ENCODE measurements around the gene KIF6.

Gene KIF6

DNA sequence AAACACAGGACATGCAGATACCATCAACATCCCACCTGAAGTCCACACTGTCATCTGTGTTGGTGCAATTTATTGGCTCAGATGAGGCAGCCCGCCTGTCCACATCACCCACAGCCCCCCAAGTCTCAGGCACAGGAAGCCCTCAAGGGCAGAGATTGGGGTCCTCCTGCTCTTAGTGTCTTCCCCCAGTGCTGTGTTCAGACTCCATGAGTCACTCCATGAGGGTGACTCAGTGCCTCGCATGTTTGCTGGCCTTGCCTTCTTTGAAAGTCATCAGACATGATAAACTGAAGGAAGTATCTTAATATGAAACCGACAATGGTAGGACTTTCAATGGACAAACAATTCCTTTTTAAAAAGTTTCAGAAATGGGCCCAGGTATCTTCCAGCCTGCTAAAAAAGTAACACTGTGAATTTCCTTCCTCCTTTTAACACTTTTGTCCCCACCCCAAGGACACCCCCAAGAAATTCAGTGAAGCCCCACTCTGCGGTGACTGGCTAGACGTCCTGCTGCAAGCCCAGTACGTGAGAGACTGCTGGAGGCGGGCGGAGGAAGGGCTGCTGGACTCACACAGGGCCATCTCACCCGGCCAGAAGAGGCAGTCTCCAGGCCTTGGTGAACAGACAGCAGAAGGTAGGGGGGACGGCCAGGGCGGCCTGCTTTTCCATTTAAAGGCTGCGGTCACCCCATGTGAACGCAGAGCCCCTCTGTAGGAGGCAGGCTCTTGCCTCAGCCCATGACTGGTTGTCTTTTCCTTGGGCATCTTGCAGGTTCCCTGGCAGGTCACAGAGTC, 359.7 kb downstream of the KIF6 start:
- no peak for DNase-seq (ENCODE audit: low spot score in 2 of 2)
- Mint-ChIP-seq H3K27ac (no peak overlapping the region), H3K4me3 (no peak overlapping the region)

DNA sequence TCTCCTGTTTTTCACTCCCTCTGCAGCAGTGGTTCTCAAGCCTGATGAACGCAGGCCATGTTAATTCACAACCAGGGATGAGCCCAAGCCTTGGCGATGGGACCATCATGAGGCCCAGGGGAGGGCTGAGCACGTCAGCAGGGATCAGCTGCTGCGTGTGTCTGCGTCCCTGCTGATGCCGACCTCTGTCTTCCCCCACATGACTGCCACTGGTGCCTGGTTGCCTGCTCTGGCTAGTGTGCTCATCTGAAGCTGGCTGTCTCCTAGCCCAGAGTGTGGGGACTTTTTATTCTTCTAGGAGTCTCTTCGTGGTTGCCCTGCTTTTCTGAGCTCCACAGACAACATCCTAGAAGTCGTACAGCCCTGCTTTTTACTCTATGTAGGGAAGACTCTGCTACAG, 361.9 kb downstream of the KIF6 start:
- Mint-ChIP-seq H3K4me1 (peaks cover 7% of the 10 kb centered on the region), H3K36me3 (no peaks in the 10 kb centered on the region), H3K4me3 (no peak overlapping the region), H3K27ac (no peak overlapping the region), H3K27me3 (peaks cover 6% of the 10 kb centered on the region), H3K9me3 (no peaks in the 10 kb centered on the region)
- ATAC-seq (ENCODE audit: low read depth) (no peak), DNase-seq (ENCODE audit: low spot score in 2 of 2) (no peak)

More for the DNA sequence above, 359.7 kb downstream of the KIF6 start:
- peaks cover 12% of the 10 kb centered on the region for H3K27me3 Mint-ChIP-seq
- no peaks in the 10 kb centered on the region for H3K9me3 Mint-ChIP-seq
- H3K4me1 Mint-ChIP-seq: peaks cover 7% of the 10 kb centered on the region
- no peak for ATAC-seq (ENCODE audit: low read depth)
- H3K36me3 Mint-ChIP-seq: no peaks in the 10 kb centered on the region

DNA sequence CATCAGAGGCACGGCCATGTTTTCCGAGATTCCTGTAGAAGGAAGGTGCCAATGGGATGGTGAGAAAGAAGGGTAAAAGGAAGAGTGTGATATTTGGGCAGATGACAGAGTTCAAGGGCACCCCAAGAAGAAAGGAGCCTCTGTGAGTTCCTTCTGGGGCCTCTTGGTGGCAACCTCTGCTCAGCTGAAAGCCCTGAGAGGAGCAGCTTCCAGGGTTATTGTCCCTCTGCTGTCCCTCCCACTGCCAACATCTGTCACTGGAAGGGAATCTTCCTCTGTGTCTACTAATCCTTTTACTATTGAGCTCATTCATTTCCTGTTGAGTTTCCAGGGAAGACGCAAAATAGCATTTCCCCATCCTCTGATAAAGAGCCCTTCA, 362.7 kb downstream of the KIF6 start:
- no peaks in the 10 kb centered on the region for H3K9me3 Mint-ChIP-seq
- ATAC-seq (ENCODE audit: low read depth) (no peak), DNase-seq (ENCODE audit: low spot score in 2 of 2) (no peak)
- peaks cover 6% of the 10 kb centered on the region for H3K27me3 Mint-ChIP-seq
- peaks cover 7% of the 10 kb centered on the region for H3K4me1 Mint-ChIP-seq
- H3K4me3 Mint-ChIP-seq: no peak overlapping the region
- no peak overlapping the region for H3K27ac Mint-ChIP-seq
- H3K36me3 Mint-ChIP-seq: no peaks in the 10 kb centered on the region

DNA sequence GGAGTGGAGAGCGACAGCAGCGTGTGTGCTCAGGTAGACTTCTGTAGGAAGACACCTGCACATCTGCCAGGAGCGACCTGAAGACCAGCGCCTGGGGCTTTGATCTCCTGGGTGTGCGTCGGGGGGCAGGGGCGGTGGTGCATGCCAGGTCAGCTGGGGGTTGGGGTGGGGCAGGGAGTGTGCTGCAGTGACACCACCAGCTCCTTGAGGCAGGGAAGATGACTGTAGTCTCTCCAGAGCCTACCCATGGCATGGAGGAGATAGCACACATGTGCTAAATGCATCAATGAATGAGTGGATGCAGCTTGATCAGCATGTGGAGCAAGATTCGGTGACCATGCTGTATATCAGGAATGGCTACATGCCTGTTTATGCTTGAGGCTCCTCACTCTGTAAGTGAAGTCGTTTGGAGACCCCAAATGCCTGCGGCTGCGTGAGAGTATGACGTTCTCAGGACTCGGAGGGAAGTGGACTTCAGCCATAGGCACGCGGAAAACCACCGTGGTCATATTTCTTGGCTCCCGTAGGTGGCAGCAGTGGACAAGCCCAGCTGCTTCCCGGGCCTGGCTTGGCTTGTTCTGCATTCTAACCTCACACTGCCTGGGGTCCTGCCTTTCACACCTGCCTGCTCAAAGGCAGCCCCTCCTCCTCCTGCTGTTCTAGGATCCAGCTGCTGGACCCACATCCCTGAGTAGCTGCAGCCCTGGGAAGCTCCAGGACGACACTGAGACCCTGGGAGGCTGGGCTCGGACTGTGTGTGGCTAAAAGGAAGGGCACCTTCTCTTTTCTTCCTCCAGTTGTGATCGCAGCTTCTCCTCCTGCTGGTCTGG, 363.3 kb downstream of the KIF6 start:
- H3K4me3 Mint-ChIP-seq: no peak overlapping the region
- H3K4me1 Mint-ChIP-seq: peaks cover 7% of the 10 kb centered on the region
- no peaks in the 10 kb centered on the region for H3K9me3 Mint-ChIP-seq
- ATAC-seq (ENCODE audit: low read depth): peak; percentile 76
- H3K36me3 Mint-ChIP-seq: no peaks in the 10 kb centered on the region
- no peak overlapping the region for H3K27ac Mint-ChIP-seq
- peak; percentile 37 to 59 for DNase-seq (ENCODE audit: low spot score in 2 of 2)
- peaks cover 10% of the 10 kb centered on the region for H3K27me3 Mint-ChIP-seq

DNA sequence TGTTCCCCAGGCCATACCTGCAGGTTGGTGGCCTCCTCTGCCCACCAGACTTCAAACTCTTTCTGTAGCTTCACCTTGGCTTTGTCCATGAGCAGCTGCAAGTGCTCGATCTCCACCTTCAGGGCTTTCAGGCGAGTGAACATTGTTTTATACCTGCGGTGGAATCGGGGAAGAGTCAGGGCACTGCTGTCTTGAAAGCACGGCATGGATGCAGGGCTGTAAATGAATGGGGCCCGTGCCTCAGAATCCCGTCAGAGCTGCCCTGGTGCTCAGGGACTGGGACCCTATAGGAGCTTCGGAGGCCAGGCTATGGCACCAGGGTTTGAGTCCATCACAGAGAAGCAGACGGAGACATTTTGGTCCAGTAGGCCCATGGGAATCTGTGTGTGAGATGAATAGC, 364.8 kb downstream of the KIF6 start:
- Mint-ChIP-seq H3K27ac (no peak overlapping the region), H3K4me1 (peaks cover 4% of the 10 kb centered on the region), H3K9me3 (no peaks in the 10 kb centered on the region), H3K27me3 (peaks cover 7% of the 10 kb centered on the region), H3K36me3 (no peaks in the 10 kb centered on the region), H3K4me3 (no peak overlapping the region)
- DNase-seq (ENCODE audit: low spot score in 2 of 2) (no peak), ATAC-seq (ENCODE audit: low read depth) (no peak)

DNA sequence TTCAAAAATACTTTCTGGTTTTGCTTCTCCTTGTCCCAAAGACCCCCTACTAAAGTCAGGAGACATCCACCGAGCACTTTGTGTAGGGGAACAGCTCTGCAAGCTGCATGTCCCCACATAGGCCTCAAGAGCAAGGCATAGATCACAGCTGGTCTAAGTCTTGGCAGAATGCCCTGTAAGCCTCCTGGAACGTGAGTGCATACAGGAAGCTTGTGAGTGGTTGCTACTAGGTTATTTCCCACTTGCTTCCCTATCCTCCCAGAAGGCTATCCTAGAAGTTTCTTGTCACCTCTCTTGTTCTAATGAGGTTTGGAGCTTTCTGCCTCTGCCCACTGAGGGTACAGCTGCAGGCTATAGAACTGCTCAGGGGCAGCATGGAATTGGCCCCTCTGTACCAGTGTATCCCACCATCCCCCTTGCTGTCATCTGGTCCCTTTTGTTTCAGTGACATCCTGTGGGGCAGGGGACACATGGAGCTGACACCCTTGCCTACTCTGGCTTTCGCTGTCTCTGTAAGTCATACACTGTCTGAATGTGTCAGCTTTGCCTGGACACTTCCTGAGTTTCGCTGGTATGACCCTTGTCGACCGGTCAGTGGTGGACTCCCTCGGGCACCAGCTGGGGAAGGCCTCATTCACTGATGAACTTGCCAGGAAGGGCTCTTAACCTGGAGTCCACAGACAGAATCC, 367.1 kb downstream of the KIF6 start:
- no peak for DNase-seq (ENCODE audit: low spot score in 2 of 2)
- Mint-ChIP-seq H3K4me1 (peaks cover 4% of the 10 kb centered on the region), H3K36me3 (no peaks in the 10 kb centered on the region), H3K9me3 (no peaks in the 10 kb centered on the region), H3K27ac (no peak overlapping the region), H3K4me3 (no peak overlapping the region), H3K27me3 (peaks cover 5% of the 10 kb centered on the region)
- ATAC-seq (ENCODE audit: low read depth): no peak

DNA sequence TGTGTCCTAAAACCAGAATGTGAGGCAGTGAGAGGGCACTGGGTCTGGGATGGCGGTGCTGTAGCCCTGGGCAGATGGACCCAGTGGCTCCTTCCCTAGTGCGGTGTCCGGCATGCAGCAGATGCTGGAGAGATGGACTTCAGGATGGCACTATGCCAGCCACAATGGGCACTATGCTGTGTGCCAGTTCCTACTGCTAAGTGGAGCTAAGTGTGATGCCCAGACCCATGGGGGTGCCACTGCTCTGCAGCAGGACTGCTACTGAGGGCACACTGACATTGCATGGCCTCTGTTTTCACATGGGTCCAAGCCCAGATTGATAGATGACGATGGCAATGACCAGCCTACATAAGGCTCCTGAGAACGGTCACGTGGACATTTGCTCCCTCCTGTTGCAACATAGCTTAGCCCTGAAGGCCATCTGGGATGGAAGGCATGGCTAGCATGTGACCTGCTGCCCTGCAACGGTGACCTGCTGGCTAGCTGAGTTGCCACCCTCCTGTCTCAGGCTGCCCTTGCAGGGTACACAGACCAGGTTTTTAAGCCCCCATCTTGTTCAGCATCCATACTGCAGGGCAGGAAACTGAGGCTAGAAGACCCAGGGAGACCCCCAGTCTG, 371.4 kb downstream of the KIF6 start:
- Mint-ChIP-seq H3K4me3 (no peak overlapping the region), H3K4me1 (no peaks in the 10 kb centered on the region), H3K27ac (no peak overlapping the region), H3K27me3 (peaks cover 6% of the 10 kb centered on the region), H3K9me3 (no peaks in the 10 kb centered on the region), H3K36me3 (no peaks in the 10 kb centered on the region)
- no peak for DNase-seq (ENCODE audit: low spot score in 2 of 2)
- ATAC-seq (ENCODE audit: low read depth): no peak

DNA sequence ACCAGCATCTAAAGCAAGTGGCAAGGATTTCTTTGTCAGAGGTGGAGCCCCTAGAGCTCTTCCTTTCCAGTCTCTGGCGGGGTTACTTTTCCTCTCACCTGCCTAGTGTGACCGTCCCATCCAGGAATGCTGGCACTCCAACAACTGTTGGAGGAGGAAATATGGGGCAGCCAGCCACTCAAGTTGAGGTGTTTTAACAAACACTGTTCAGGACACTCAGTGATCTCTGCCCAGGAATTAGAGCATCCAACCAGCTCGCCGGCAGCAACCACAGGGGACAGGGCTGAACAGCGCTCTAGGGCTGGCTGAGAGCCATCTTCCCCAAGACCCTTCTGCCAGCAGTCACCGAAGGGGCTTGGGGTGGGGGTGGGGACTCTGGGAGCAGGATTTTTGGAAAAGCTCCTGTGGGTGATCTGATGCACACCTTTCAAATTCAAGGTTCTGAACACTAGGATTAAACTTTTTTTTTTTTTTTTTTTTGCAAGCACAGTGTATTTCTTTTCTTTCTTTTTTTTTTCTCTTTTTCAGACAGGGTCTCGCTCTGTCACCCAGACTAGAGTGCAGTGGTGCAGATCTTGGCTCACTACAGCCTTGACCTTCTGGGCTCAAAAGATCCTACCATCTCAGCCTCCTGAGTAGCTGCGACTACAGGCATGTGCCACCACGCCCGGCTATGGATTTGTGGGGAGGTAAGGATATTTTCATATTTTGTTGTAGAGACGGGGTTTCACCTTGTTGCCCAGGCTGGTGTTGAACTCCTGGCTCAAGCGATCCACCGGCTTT, 374.3 kb downstream of the KIF6 start:
- no peaks in the 10 kb centered on the region for H3K4me1 Mint-ChIP-seq

DNA sequence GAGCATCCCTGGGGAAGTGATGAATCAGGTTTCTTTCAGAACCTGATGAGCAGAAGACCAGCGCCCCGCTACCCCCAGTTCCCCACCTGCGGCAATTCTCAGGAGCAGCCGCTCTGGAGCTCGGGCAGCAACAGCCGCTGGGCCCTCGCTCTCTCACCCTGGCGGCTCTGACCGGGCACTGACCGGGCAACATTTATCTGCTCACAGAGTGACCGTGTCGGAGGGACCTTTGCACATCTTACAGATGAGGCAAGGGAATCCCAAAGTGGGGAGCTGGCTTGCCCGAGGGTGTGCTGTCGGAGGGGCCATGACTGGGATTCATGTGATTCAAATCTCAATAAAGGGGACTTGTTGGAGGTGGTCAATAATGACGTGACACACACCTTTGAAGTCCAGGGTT, 376.5 kb downstream of the KIF6 start:
- no peak for ATAC-seq (ENCODE audit: low read depth)

More for the DNA sequence above, 374.3 kb downstream of the KIF6 start:
- no peak for DNase-seq (ENCODE audit: low spot score in 2 of 2)
- H3K4me3 Mint-ChIP-seq: no peak overlapping the region
- no peaks in the 10 kb centered on the region for H3K9me3 Mint-ChIP-seq
- peaks cover 2% of the 10 kb centered on the region for H3K27me3 Mint-ChIP-seq
- no peak for ATAC-seq (ENCODE audit: low read depth)
- H3K27ac Mint-ChIP-seq: no peak overlapping the region
- H3K36me3 Mint-ChIP-seq: no peaks in the 10 kb centered on the region

DNA sequence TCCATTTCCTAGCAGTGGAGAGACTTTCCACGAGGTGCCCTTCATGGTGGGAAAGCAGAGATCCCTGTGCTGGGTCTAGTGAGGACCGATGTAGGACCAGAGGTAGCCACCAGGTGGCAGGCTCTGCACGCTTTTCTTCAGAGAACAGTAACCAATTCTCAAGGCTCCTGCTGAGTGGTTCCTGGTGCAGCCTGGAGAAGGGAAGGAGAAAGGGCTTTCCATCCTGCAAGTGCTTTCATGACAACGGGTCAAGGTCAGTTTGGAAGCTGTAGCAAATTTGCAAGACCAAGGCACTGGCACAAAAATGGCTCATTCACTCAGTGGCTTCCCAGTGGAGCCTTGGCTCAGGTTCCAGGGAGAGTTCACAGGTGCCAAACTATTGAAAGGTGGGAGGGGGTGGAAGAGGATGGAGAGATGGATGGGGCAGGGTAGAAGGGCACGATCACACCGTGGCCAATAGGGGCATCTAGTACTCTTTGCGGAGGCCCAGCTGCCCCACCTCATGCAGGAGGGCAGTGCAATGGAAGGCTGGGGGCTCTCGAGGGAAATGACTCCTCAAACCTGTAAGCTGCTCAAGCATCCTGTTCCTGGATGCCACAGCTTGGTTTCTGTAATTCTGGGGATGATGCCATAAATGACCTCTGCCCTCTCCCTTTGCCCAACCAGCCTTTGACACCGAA, 377.2 kb downstream of the KIF6 start:
- H3K4me3 Mint-ChIP-seq: no peak overlapping the region
- H3K9me3 Mint-ChIP-seq: peaks cover 2% of the 10 kb centered on the region
- peaks cover 2% of the 10 kb centered on the region for H3K27me3 Mint-ChIP-seq
- peak; percentile 50 for ATAC-seq (ENCODE audit: low read depth)
- H3K36me3 Mint-ChIP-seq: peaks cover 4% of the 10 kb centered on the region
- H3K4me1 Mint-ChIP-seq: peaks cover 12% of the 10 kb centered on the region
- DNase-seq (ENCODE audit: low spot score in 2 of 2): peak; percentile 35 to 61
- H3K27ac Mint-ChIP-seq: no peak overlapping the region

More for the DNA sequence above, 376.5 kb downstream of the KIF6 start:
- peaks cover 6% of the 10 kb centered on the region for H3K4me1 Mint-ChIP-seq
- peaks cover 2% of the 10 kb centered on the region for H3K9me3 Mint-ChIP-seq
- H3K36me3 Mint-ChIP-seq: peaks cover 4% of the 10 kb centered on the region
- DNase-seq (ENCODE audit: low spot score in 2 of 2): no peak
- peaks cover 2% of the 10 kb centered on the region for H3K27me3 Mint-ChIP-seq
- no peak overlapping the region for H3K27ac Mint-ChIP-seq
- H3K4me3 Mint-ChIP-seq: no peak overlapping the region

DNA sequence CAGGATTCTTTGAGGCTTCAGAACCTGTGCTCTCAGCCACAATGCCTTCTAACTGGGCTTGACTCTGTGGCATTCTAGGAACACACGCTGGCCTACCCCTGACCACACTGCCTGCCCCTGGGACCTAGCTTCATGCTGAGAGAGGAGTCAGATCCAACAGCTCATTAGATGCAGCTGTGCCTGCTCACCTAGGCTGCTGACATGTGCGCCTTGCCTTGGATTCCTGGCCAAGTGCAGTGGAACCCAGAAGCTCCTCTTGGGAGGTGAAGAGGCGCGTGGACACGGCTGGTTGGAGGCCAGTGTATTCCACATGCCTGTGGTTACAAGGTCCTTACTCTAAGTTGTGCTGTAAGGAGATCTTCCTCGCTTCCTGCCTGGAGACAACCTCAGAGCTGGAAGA, 378.0 kb downstream of the KIF6 start:
- no peak overlapping the region for H3K27ac Mint-ChIP-seq
- no peak overlapping the region for H3K4me3 Mint-ChIP-seq
- no peak for DNase-seq (ENCODE audit: low spot score in 2 of 2)
- H3K9me3 Mint-ChIP-seq: peaks cover 2% of the 10 kb centered on the region
- no peak for ATAC-seq (ENCODE audit: low read depth)
- peaks cover 4% of the 10 kb centered on the region for H3K36me3 Mint-ChIP-seq
- peaks cover 15% of the 10 kb centered on the region for H3K4me1 Mint-ChIP-seq
- H3K27me3 Mint-ChIP-seq: peaks cover 2% of the 10 kb centered on the region

DNA sequence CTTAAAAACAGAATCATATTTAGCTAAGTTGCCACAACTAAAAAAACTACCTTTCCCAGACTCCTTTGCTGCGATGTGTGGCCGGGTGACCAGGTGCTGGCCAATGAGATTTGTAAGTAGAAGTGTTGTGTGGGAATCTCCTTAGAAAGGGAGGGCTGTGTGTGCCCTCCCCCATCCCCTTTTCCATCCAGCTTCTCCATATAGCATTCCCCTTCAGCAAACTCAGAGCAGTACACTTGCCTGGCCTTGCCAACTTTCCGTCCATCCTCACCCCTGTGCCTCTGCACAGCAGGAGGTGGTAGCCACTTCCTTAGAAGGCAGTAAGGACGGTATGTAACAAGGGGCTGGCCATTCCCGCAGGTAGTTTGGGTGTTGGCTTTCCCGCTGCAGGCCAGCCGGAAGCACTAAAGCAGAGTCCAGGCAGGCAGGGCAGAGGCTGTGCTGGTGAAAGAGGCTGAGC, 380.4 kb downstream of the KIF6 start:
- H3K27ac Mint-ChIP-seq: peak overlapping the region; percentile 53
- no peak for ATAC-seq (ENCODE audit: low read depth)
- H3K4me1 Mint-ChIP-seq: peaks cover 15% of the 10 kb centered on the region
- peaks cover 4% of the 10 kb centered on the region for H3K36me3 Mint-ChIP-seq
- no peak for DNase-seq (ENCODE audit: low spot score in 2 of 2)
- H3K9me3 Mint-ChIP-seq: peaks cover 2% of the 10 kb centered on the region
- peaks cover 2% of the 10 kb centered on the region for H3K27me3 Mint-ChIP-seq
- H3K4me3 Mint-ChIP-seq: no peak overlapping the region
